PC-9 (cell line): Measurements from ENCODE around the gene DHRSX.

ENCODE experiments used
- CTCF ChIP-seq: fragments of 200-600 bp; sonication (generic); conservative IDR thresholded peaks from 2 replicates; pipeline ENCODE4 v1.6.1; 2017; ENCODE audit warnings: mixed run types, antibody characterized with exemption, mild to moderate bottlenecking, moderate library complexity
- EZH2 ChIP-seq: fragments of 200-600 bp; sonication (generic); IDR thresholded peaks from 2 replicates; pipeline ENCODE4 v1.8.0; 2017; ENCODE audit warnings: antibody characterized with exemption, low read depth

- TF ChIP-seq CTCF = no peak
- TF ChIP-seq EZH2 = no peak
These were observed 257.8 kb downstream of the DHRSX start for GRCh38 chrX:2242980-2243379.
